GM23338 (cell line): ENCODE data around the gene EXOC6. TPM values are rescaled to one million over a fixed set of nuclear protein-coding genes. Genes with fewer than 3 reads are reported as not detected.

ENCODE experiments used
- ATAC-seq: fragments of 200-7000 bp; cut with Tn5 transposase; 3 replicates; pipeline ENCODE4 v1.9.1; 2020
- DNase-seq: peaks from one replicate; pipeline ENCODE4 v3.0.0-alpha.2; 2015; ENCODE audit warnings: low spot score
- H2AFZ ChIP-seq: fragments of 200-600 bp; sonication (generic); 2 replicates; pipeline ENCODE4 v1.8.0; 2016; ENCODE audit warnings: antibody characterized with exemption, mild to moderate bottlenecking, moderate library complexity
- H3F3A ChIP-seq: fragments of 200-600 bp; sonication (generic); replicated peaks from 2 replicates; pipeline ENCODE4 v1.8.0; 2017; ENCODE audit warnings: antibody characterized with exemption, mixed run types, low read depth
- H3K27ac ChIP-seq: fragments of 200-600 bp; sonication (generic); 2 replicates; pipeline ENCODE4 v1.6.1; 2016; ENCODE audit warnings: low read depth
- H3K27me3 ChIP-seq: fragments of 200-600 bp; sonication (generic); 2 replicates; pipeline ENCODE4 v1.8.0; 2016; ENCODE audit warnings: mild to moderate bottlenecking, mixed run types, moderate library complexity; ENCODE audit not compliant: insufficient read depth
- H3K36me3 ChIP-seq: fragments of 200-600 bp; sonication (generic); 2 replicates; pipeline ENCODE4 v1.8.0; 2016; ENCODE audit warnings: mild to moderate bottlenecking; ENCODE audit not compliant: insufficient read depth
- H3K4me1 ChIP-seq: fragments of 200-600 bp; sonication (generic); 2 replicates; pipeline ENCODE4 v1.8.0; 2016; ENCODE audit warnings: mild to moderate bottlenecking, moderate library complexity; ENCODE audit not compliant: insufficient read depth
- H3K4me2 ChIP-seq: fragments of 200-600 bp; sonication (generic); 2 replicates; pipeline ENCODE4 v1.7.1; 2017; ENCODE audit warnings: mixed run types
- H3K4me3 ChIP-seq: fragments of 200-600 bp; sonication (generic); 2 replicates; pipeline ENCODE4 v1.6.1; 2016; ENCODE audit warnings: mixed run types
- H3K79me2 ChIP-seq: fragments of 200-600 bp; sonication (generic); replicated peaks from 2 replicates; pipeline ENCODE4 v1.8.0; 2017; ENCODE audit warnings: mild to moderate bottlenecking; ENCODE audit not compliant: insufficient read depth
- H3K9me2 ChIP-seq: fragments of 200-600 bp; sonication (generic); 2 replicates; pipeline ENCODE4 v1.8.0; 2017; ENCODE audit not compliant: insufficient read depth
- H4K20me1 ChIP-seq: fragments of 200-600 bp; sonication (generic); replicated peaks from 2 replicates; pipeline ENCODE4 v1.8.0; 2017; ENCODE audit warnings: mild to moderate bottlenecking; ENCODE audit not compliant: insufficient read depth
- H3K27ac Mint-ChIP-seq: 2 replicates; pipeline ENCODE4 v1.8.0; 2020; ENCODE audit warnings: inconsistent platforms, mild to moderate bottlenecking, moderate library complexity, mixed read lengths
- H3K27me3 Mint-ChIP-seq: 3 replicates; pipeline ENCODE4 v1.8.0; 2022; ENCODE audit warnings: low read depth, mild to moderate bottlenecking, moderate library complexity, mixed read lengths, inconsistent platforms; ENCODE audit not compliant: insufficient read depth, poor library complexity
- H3K36me3 Mint-ChIP-seq: 3 replicates; pipeline ENCODE4 v1.8.0; 2021; ENCODE audit warnings: low read depth, mild to moderate bottlenecking, inconsistent platforms, moderate library complexity, mixed read lengths
- H3K4me1 Mint-ChIP-seq: 3 replicates; pipeline ENCODE4 v1.8.0; 2020; ENCODE audit warnings: mild to moderate bottlenecking, inconsistent platforms, mixed read lengths
- H3K4me3 Mint-ChIP-seq: 3 replicates; pipeline ENCODE4 v1.8.0; 2021; ENCODE audit warnings: moderate library complexity, mild to moderate bottlenecking, inconsistent platforms, mixed read lengths
- H3K9me3 Mint-ChIP-seq: 3 replicates; pipeline ENCODE4 v1.8.0; 2020; ENCODE audit warnings: moderate library complexity, mild to moderate bottlenecking, inconsistent platforms, mixed read lengths
- CREB1 ChIP-seq: fragments of 250-450 bp; sonication (Bioruptor Pico); IDR thresholded peaks from 2 replicates; pipeline ENCODE4 v1.5.0; 2020; ENCODE audit warnings: low read depth, mild to moderate bottlenecking, moderate library complexity
- EZH2phosphoT487 ChIP-seq: fragments of 200-600 bp; sonication (generic); IDR thresholded peaks from one replicate; pipeline ENCODE4 v1.8.1; 2018; ENCODE audit warnings: antibody characterized with exemption; ENCODE audit not compliant: unreplicated experiment
- POLR2AphosphoS5 ChIP-seq: IDR thresholded peaks from 2 replicates; pipeline ENCODE4 v1.6.1; 2016; ENCODE audit warnings: antibody characterized with exemption, low read depth
- STAT1 ChIP-seq: IDR thresholded peaks from one replicate; pipeline ENCODE4 v1.6.1; 2016; ENCODE audit warnings: antibody characterized with exemption; ENCODE audit not compliant: unreplicated experiment
- ZNF114 ChIP-seq: fragments of 250-450 bp; sonication (Bioruptor Pico); IDR thresholded peaks from 2 replicates; pipeline ENCODE4 v1.5.0; 2020; ENCODE audit warnings: mild to moderate bottlenecking, moderate library complexity
- ZNF331 ChIP-seq: fragments of 250-450 bp; sonication (Bioruptor Pico); IDR thresholded peaks from 2 replicates; pipeline ENCODE4 v1.5.0; 2020; ENCODE audit warnings: low read depth, mild to moderate bottlenecking, moderate library complexity
- ZNF462 ChIP-seq: fragments of 250-450 bp; sonication (Bioruptor Pico); IDR thresholded peaks from 2 replicates; pipeline ENCODE4 v1.5.0; 2020; ENCODE audit warnings: mild to moderate bottlenecking, moderate library complexity
- polyA plus RNA-seq: library from polyadenylated mRNA; unstranded; fragments of >200 nt; fragmentation: Nextera tagmentation; extraction: Ambion mirVana; gene quantifications from 2 replicates; pipeline ENCODE4 v1.2.1, GENCODE V29; 2016
- total RNA-seq: library from RNA; depleted of rRNA; stranded (reverse); fragments of >200 nt; shearing (Covaris generic); gene quantifications from 2 replicates; pipeline ENCODE4 v1.2.3, GENCODE V29; 2014

Gene EXOC6
- total and polyA plus RNA-seq, 2 experiments from 2014 or later, result 5.0 to 6.0 TPM

- Histone ChIP-seq H3K27me3 (no peaks in the 10 kb centered on the region), H3K4me1 (peaks cover 11% of the 10 kb centered on the region), H3K9me2 (no peaks in the 10 kb centered on the region), H3F3A (no peaks in the 10 kb centered on the region), H4K20me1 (no peaks in the 10 kb centered on the region), H3K79me2 (no peaks in the 10 kb centered on the region), H2AFZ (no peak overlapping the region), H3K27ac (no peak overlapping the region), H3K4me2 (no peak overlapping the region), H3K36me3 (no peaks in the 10 kb centered on the region), H3K4me3 (no peak overlapping the region)
- TF ChIP-seq POLR2AphosphoS5, result no peak
- TF ChIP-seq ZNF331 (CRISPR knock-in tag), result no peak
- no peak for TF ChIP-seq EZH2phosphoT487
- no peak for TF ChIP-seq CREB1 (CRISPR knock-in tag)
- TF ChIP-seq ZNF462 (CRISPR knock-in tag), result no peak
- TF ChIP-seq STAT1, result no peak
- TF ChIP-seq ZNF114 (CRISPR knock-in tag), result no peak
- ATAC-seq, result no peak
- Mint-ChIP-seq H3K4me3 (no peak overlapping the region), H3K4me1 (peaks cover 4% of the 10 kb centered on the region; the same call in 2 of the 3 replicates), H3K27me3 (no peaks in the 10 kb centered on the region), H3K9me3 (no peaks in the 10 kb centered on the region), H3K27ac (no peak overlapping the region), H3K36me3 (peaks cover 6% of the 10 kb centered on the region; the same call in 2 of the 3 replicates)
- no peak for DNase-seq
These were observed 177.8 kb downstream of the EXOC6 start for GRCh38 chr10:93026072-93026471.

DNA sequence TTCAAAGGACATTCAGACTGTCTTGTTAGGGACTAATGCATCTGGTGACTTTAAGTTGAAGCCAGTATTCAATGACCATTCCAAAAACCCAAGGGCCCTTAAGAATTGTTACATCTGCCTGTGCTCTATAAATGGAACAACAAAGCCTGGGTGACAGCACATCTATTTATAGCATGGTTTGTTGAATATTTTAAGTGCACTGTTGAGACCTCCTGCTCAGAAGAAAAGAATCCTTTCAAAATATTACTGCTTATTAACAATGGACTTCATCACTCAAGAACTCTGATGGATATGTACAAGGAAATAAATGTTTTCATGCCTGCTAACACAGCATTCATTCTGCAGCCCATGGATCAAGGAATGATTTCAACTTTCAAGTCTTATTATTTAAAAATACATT, 179.2 kb downstream of the EXOC6 start:
- Mint-ChIP-seq H3K4me1 (peaks cover 17% of the 10 kb centered on the region), H3K36me3 (peaks cover 6% of the 10 kb centered on the region; the same call in 2 of the 3 replicates), H3K27me3 (no peaks in the 10 kb centered on the region), H3K27ac (no peak overlapping the region), H3K9me3 (no peaks in the 10 kb centered on the region), H3K4me3 (no peak overlapping the region)
- no peaks in the 10 kb centered on the region for H3K27me3 ChIP-seq
- no peaks in the 10 kb centered on the region for H3K9me2 ChIP-seq
- H3K27ac ChIP-seq, result no peak overlapping the region
- no peak overlapping the region for H2AFZ ChIP-seq
- peaks cover 16% of the 10 kb centered on the region for H3K4me1 ChIP-seq
- no peaks in the 10 kb centered on the region for H4K20me1 ChIP-seq
- no peaks in the 10 kb centered on the region for H3F3A ChIP-seq
- no peak overlapping the region for H3K4me2 ChIP-seq
- no peak for DNase-seq
- no peaks in the 10 kb centered on the region for H3K36me3 ChIP-seq
- no peak overlapping the region for H3K4me3 ChIP-seq
- ATAC-seq, result no peak
- no peaks in the 10 kb centered on the region for H3K79me2 ChIP-seq
- no peak for TF ChIP-seq ZNF462 (CRISPR knock-in tag)
